ENCODE results near the gene SLC26A5.

SLC26A5 gene

DNA sequence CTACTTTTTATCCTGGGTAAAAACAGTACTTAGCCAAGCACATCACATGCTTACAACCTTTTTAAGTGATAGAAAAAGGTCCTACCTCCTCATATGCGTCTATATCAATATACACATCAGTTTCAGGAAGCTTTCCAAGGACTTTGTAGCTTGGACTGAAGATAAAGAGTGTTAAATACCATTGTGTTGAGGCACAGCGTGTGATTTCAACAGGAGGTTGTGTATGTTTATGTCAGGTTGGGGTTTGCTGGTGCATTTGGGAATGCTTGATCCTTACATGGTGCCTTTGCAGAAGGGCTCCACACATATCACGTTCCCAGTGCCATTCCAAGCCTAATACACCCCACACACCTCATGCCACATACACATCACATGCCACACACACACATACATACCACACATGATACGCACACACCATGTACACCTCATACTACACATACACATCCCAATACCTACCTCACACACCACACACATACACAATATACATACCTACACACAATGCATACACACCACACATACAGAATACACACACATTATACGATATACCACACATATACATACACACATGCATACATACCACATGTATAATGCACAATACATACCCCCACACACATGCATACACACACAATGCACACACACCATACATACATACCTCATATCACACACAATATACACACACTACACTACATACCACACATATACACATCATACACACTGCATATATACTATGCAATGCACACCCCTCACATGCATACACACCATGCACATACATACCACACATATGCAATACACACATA is 65.4 kb downstream of the SLC26A5 start:
- H3K4me3 ChIP-seq (ENCODE audit: low read length) = no peak overlapping the region
- no peaks in the 10 kb centered on the region for H3K4me1 ChIP-seq (ENCODE audit: control insufficient read depth, insufficient read depth, low read length)
- no peak for DNase-seq (ENCODE audit: low read depth)
- H3K9me3 ChIP-seq (ENCODE audit: control insufficient read depth, low read length) = no peaks in the 10 kb centered on the region
- H3K9ac ChIP-seq (ENCODE audit: low read length) = no peak overlapping the region
- H3K27me3 ChIP-seq (replicated peaks; ENCODE audit: control insufficient read depth, insufficient read depth, low read length) = no peaks in the 10 kb centered on the region
- no peaks in the 10 kb centered on the region for H3K36me3 ChIP-seq (ENCODE audit: control insufficient read depth, insufficient read depth, low read length, severe bottlenecking)

GRCh38 chr7:103379270-103379975 is 66.6 kb downstream of the SLC26A5 start:
- Histone ChIP-seq H3K4me1 (ENCODE audit: control insufficient read depth, insufficient read depth, low read length) (no peaks in the 10 kb centered on the region), H3K4me3 (ENCODE audit: low read length) (no peak overlapping the region), H3K36me3 (ENCODE audit: control insufficient read depth, insufficient read depth, low read length, severe bottlenecking) (no peaks in the 10 kb centered on the region), H3K9ac (ENCODE audit: low read length) (no peak overlapping the region), H3K27me3 (replicated peaks; ENCODE audit: control insufficient read depth, insufficient read depth, low read length) (no peaks in the 10 kb centered on the region), H3K9me3 (ENCODE audit: control insufficient read depth, low read length) (no peaks in the 10 kb centered on the region)
- DNase-seq (ENCODE audit: low read depth) = no peak

DNA sequence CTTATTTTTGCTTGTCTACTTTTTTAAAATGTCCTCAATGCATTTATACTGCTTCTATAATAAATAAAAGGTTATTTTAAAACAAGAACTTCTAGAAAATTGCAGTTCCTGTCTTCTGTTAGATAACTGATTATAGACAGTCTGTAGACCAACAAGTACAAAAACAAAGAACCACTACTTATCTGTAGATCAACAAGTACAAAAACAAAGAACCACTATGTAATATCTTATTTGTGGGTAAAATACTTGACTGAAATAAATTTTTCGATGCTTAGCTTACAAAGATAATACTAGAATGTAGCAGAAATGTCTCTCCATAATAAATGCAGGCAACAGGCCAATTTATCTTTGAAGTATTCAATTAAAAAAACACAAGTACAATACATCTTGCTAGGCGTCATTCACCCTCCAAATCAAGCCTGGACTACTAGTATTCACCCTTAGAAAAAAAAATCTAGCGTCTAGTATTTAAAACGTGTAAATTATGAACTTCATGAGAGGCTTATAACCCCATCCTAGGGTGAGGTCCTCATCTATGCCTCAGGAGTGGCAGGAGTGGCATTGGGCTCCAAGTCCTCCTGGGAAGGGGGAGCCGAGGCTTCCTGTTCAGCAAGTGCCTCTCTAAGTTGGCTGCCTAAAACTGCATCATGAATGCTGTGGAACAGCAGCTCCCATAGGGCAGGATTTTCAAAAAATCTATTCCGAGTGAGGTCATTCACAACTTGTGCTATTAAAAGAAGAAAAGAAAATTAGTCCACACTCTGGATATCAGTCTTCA is 72.0 kb downstream of the SLC26A5 start:
- H3K9ac ChIP-seq (ENCODE audit: low read length) = no peak overlapping the region
- no peaks in the 10 kb centered on the region for H3K4me1 ChIP-seq (ENCODE audit: control insufficient read depth, insufficient read depth, low read length)
- no peak overlapping the region for H3K4me3 ChIP-seq (ENCODE audit: low read length)
- no peak for DNase-seq (ENCODE audit: low read depth)
- H3K27me3 ChIP-seq (replicated peaks; ENCODE audit: control insufficient read depth, insufficient read depth, low read length) = no peaks in the 10 kb centered on the region
- H3K36me3 ChIP-seq (ENCODE audit: control insufficient read depth, insufficient read depth, low read length, severe bottlenecking) = peaks cover 10% of the 10 kb centered on the region
- no peaks in the 10 kb centered on the region for H3K9me3 ChIP-seq (ENCODE audit: control insufficient read depth, low read length)

DNA sequence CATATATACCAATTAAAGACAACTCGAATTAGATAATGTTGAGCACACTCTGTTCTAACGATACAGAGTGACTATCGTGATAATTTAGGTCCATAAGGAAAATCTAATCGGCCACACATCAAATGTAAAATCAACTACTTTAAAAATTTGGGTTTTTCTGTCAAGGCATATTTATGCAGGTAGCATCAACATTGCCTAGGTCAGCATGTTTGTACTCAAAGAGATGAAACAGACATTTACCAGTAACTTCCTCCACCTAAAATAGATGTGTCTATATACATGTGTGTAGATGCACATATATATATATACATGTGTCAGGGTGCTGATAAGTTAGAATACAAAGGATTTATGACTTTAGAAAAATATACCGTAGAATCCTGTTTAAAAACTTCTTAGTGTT is 76.6 kb downstream of the SLC26A5 start:
- Histone ChIP-seq H3K9me3 (ENCODE audit: control insufficient read depth, low read length) (no peaks in the 10 kb centered on the region), H3K36me3 (ENCODE audit: control insufficient read depth, insufficient read depth, low read length, severe bottlenecking) (peaks cover 56% of the 10 kb centered on the region), H3K4me1 (ENCODE audit: control insufficient read depth, insufficient read depth, low read length) (no peaks in the 10 kb centered on the region), H3K9ac (ENCODE audit: low read length) (no peak overlapping the region), H3K4me3 (ENCODE audit: low read length) (no peak overlapping the region), H3K27me3 (replicated peaks; ENCODE audit: control insufficient read depth, insufficient read depth, low read length) (no peaks in the 10 kb centered on the region)
- DNase-seq (ENCODE audit: low read depth) = no peak

- Histone ChIP-seq H3K27me3 (replicated peaks; ENCODE audit: control insufficient read depth, insufficient read depth, low read length) (no peaks in the 10 kb centered on the region), H3K36me3 (ENCODE audit: control insufficient read depth, insufficient read depth, low read length, severe bottlenecking) (peaks cover 31% of the 10 kb centered on the region), H3K4me3 (ENCODE audit: low read length) (peak overlapping the region; percentile 100), H3K9ac (ENCODE audit: low read length) (no peak overlapping the region), H3K9me3 (ENCODE audit: control insufficient read depth, low read length) (no peaks in the 10 kb centered on the region), H3K4me1 (ENCODE audit: control insufficient read depth, insufficient read depth, low read length) (peaks cover 41% of the 10 kb centered on the region)
- DNase-seq (ENCODE audit: low read depth) = no peak
Observed at GRCh38 chr7:103349805-103350204, 96.2 kb downstream of the SLC26A5 start.

GRCh38 chr7:103348959-103349358 is 97.0 kb downstream of the SLC26A5 start:
- Histone ChIP-seq H3K4me1 (ENCODE audit: control insufficient read depth, insufficient read depth, low read length) (peaks cover 41% of the 10 kb centered on the region), H3K36me3 (ENCODE audit: control insufficient read depth, insufficient read depth, low read length, severe bottlenecking) (peaks cover 23% of the 10 kb centered on the region), H3K4me3 (ENCODE audit: low read length) (peak overlapping the region; percentile 100), H3K9ac (ENCODE audit: low read length) (peak overlapping the region; percentile 100), H3K9me3 (ENCODE audit: control insufficient read depth, low read length) (no peaks in the 10 kb centered on the region), H3K27me3 (replicated peaks; ENCODE audit: control insufficient read depth, insufficient read depth, low read length) (no peaks in the 10 kb centered on the region)
- no peak for DNase-seq (ENCODE audit: low read depth)

- no peaks in the 10 kb centered on the region for H3K9me3 ChIP-seq (ENCODE audit: control insufficient read depth, low read length)
- peak; percentile 6 for DNase-seq (ENCODE audit: low read depth)
- no peaks in the 10 kb centered on the region for H3K27me3 ChIP-seq (replicated peaks; ENCODE audit: control insufficient read depth, insufficient read depth, low read length)
- peaks cover 43% of the 10 kb centered on the region for H3K4me1 ChIP-seq (ENCODE audit: control insufficient read depth, insufficient read depth, low read length)
- peaks cover 19% of the 10 kb centered on the region for H3K36me3 ChIP-seq (ENCODE audit: control insufficient read depth, insufficient read depth, low read length, severe bottlenecking)
- H3K9ac ChIP-seq (ENCODE audit: low read length) = peak overlapping the region; percentile 100
- peak overlapping the region; percentile 100 for H3K4me3 ChIP-seq (ENCODE audit: low read length)
Observed at GRCh38 chr7:103348452-103348851, 97.6 kb downstream of the SLC26A5 start.

DNA sequence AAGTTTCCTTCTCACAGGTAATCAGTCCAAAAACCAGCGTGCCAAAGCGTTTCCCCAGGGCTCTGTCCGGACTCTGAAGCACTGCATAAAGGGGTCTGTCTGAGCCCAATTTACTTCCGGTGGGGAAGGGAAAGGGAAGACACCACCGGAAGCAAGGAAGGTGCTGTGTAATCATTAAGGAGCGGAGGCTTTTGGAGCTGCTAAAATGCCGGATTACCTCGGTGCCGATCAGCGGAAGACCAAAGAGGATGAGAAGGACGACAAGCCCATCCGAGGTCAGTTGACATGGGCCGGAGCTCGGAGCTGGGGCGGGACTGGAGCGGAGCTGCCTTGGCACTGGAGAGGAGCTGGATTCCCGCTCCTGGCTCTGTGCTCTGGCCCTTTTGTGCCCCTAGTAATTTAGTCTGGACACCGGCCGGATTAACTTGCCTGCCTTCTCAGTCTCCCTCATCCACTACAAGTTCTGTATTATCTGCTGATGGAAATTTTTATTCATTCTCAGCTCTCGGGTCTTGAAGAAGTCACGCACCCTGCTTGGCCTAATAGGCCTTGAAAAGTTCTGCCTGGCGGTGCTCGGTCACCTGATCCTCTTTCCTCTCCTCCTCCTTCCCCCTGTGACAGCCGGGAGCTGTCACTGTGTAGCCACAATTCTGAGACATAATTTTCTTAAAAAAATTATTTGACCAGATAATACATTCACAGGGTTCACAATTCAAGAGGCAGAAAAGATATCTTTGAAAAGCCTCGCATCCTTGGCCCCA is 98.3 kb downstream of the SLC26A5 start, which contains the start of gene PSMC2:
Gene PSMC2, plus strand, starts transcription at position 137 of the 761 bp plus-strand sequence. Its CDS starts 69 bp downstream, at position 206.
- H3K4me1 ChIP-seq (ENCODE audit: control insufficient read depth, insufficient read depth, low read length) = peaks cover 47% of the 10 kb centered on the region
- no peaks in the 10 kb centered on the region for H3K9me3 ChIP-seq (ENCODE audit: control insufficient read depth, low read length)
- no peaks in the 10 kb centered on the region for H3K27me3 ChIP-seq (replicated peaks; ENCODE audit: control insufficient read depth, insufficient read depth, low read length)
- H3K4me3 ChIP-seq (ENCODE audit: low read length) = peak within 1 kb of the TSS; percentile 100
- H3K9ac ChIP-seq (ENCODE audit: low read length) = peak within 1 kb of the TSS; percentile 100
- DNase-seq (ENCODE audit: low read depth) = peak; percentile 93
- peaks cover 11% of the 10 kb centered on the region for H3K36me3 ChIP-seq (ENCODE audit: control insufficient read depth, insufficient read depth, low read length, severe bottlenecking)

GRCh38 chr7:103346396-103346795 is 99.6 kb downstream of the SLC26A5 start:
- no peak for DNase-seq (ENCODE audit: low read depth)
- Histone ChIP-seq H3K4me3 (ENCODE audit: low read length) (peak overlapping the region; percentile 100), H3K4me1 (ENCODE audit: control insufficient read depth, insufficient read depth, low read length) (peaks cover 52% of the 10 kb centered on the region), H3K9ac (ENCODE audit: low read length) (no peak overlapping the region), H3K9me3 (ENCODE audit: control insufficient read depth, low read length) (no peaks in the 10 kb centered on the region), H3K36me3 (ENCODE audit: control insufficient read depth, insufficient read depth, low read length, severe bottlenecking) (peaks cover 9% of the 10 kb centered on the region), H3K27me3 (replicated peaks; ENCODE audit: control insufficient read depth, insufficient read depth, low read length) (no peaks in the 10 kb centered on the region)

DNA sequence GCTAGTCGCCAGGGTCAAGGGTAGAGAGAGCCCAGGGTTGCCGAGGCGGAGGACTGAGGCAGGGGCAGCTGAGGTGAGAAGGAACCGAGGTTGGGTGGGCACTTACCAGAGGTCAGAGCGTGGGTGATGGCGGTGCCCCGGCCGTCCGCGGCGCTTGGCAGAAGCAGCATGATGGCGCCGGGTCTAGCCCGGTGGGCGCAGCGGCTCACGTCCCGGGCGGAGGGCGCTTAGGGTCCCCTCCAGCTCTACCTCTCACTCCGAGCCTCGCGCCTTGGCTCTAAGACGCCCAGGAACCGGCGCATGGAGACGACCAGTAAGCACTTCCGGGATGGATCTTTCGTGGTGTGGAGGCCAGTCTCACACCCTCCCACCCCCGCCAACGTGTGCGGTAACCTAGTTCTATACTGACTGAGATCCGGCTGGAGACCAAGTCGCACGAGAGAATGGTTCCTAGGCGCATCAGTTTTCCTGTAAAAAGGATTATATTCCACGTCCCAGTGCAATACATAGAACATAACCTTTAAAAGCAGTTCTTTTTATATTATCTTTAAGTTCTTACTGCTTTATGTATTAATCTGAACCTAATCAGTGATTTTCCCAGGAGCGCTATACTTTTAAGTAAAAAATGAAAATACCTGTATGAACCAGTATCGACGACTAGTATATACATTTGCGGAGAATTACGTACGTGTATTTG is 101.4 kb downstream of the SLC26A5 start, which contains the start of gene DNAJC2:
Gene DNAJC2, minus strand, starts transcription at position 315 of the 697 bp plus-strand sequence. Its CDS starts 145 bp downstream, at position 170.
- peak; percentile 97 for DNase-seq (ENCODE audit: low read depth)

More for the DNA sequence above, 101.4 kb downstream of the SLC26A5 start, which contains the start of gene DNAJC2:
- Histone ChIP-seq H3K9ac (ENCODE audit: low read length) (peak within 1 kb of the TSS; percentile 97), H3K4me1 (ENCODE audit: control insufficient read depth, insufficient read depth, low read length) (peaks cover 38% of the 10 kb centered on the region), H3K4me3 (ENCODE audit: low read length) (peak within 1 kb of the TSS; percentile 92), H3K36me3 (ENCODE audit: control insufficient read depth, insufficient read depth, low read length, severe bottlenecking) (peaks cover 20% of the 10 kb centered on the region), H3K27me3 (replicated peaks; ENCODE audit: control insufficient read depth, insufficient read depth, low read length) (no peaks in the 10 kb centered on the region), H3K9me3 (ENCODE audit: control insufficient read depth, low read length) (no peaks in the 10 kb centered on the region)
